GM19023 (cell line): Measurements from ENCODE around the gene MCM3AP.
"Not testable (repeated sequence)": the region's sequence is repeated elsewhere in the genome, so short reads cannot be mapped to it uniquely, and the experiment has no call there.

Experiments used
- ATAC-seq: cut with Tn5 transposase; IDR thresholded peaks from one replicate; pipeline ENCODE4 v1.9.1; 2021; ENCODE audit warnings: mild to moderate bottlenecking, moderate library complexity; ENCODE audit not compliant: unreplicated experiment

The MCM3AP gene

GRCh38 chr21:46312949-46313348 lies 27.5 kb upstream of the MCM3AP start:
- ATAC-seq, result no peak

GRCh38 chr21:46311568-46311967 lies 26.2 kb upstream of the MCM3AP start:
- ATAC-seq, result no peak

GRCh38 chr21:46310260-46310659 lies 24.8 kb upstream of the MCM3AP start:
- not testable (repeated sequence) for ATAC-seq

GRCh38 chr21:46308431-46308830 lies 23.0 kb upstream of the MCM3AP start:
- ATAC-seq, result no peak

- ATAC-seq, result no peak
Measured at GRCh38 chr21:46307625-46308024, 22.2 kb upstream of the MCM3AP start.

- ATAC-seq, result no peak
Measured at GRCh38 chr21:46304955-46305354, 19.5 kb upstream of the MCM3AP start.

GRCh38 chr21:46304437-46304836 lies 19.0 kb upstream of the MCM3AP start:
- ATAC-seq, result no peak

- ATAC-seq, result no peak
Measured at GRCh38 chr21:46301759-46302158, 16.3 kb upstream of the MCM3AP start.

GRCh38 chr21:46299167-46299566 lies 13.8 kb upstream of the MCM3AP start:
- no peak for ATAC-seq

GRCh38 chr21:46297338-46298271 lies 12.2 kb upstream of the MCM3AP start:
- no peak for ATAC-seq

GRCh38 chr21:46295996-46296752 lies 10.8 kb upstream of the MCM3AP start:
- ATAC-seq, result no peak

- ATAC-seq, result no peak
Measured at GRCh38 chr21:46295177-46295770, 9.9 kb upstream of the MCM3AP start.

- no peak for ATAC-seq
Measured at GRCh38 chr21:46294647-46295176, 9.3 kb upstream of the MCM3AP start.

GRCh38 chr21:46291561-46291960 lies 6.2 kb upstream of the MCM3AP start:
- no peak for ATAC-seq

GRCh38 chr21:46289655-46290179 lies 4.3 kb upstream of the MCM3AP start:
- no peak for ATAC-seq

GRCh38 chr21:46287541-46287940 lies 2.1 kb upstream of the MCM3AP start:
- ATAC-seq, result no peak

- ATAC-seq, result no peak
Measured at GRCh38 chr21:46286648-46287002, 1.2 kb upstream of the MCM3AP start.

GRCh38 chr21:46285761-46286647 lies 593 bp upstream of the MCM3AP start, which contains the start of gene YBEY:
Gene YBEY, plus strand, starts transcription at chr21:46286342. Its CDS starts 572 bp downstream, at chr21:46286914.
- ATAC-seq, result peak; percentile 86

GRCh38 chr21:46284733-46285132 lies 678 bp downstream of the MCM3AP start:
- no peak for ATAC-seq

GRCh38 chr21:46284077-46284644 lies 1.2 kb downstream of the MCM3AP start:
- no peak for ATAC-seq
